Measurements from ENCODE around the gene CYP2U1.
"Not testable (repeated sequence)": the region's sequence is repeated elsewhere in the genome, so short reads cannot be mapped to it uniquely, and the experiment has no call there.

Gene CYP2U1

DNA sequence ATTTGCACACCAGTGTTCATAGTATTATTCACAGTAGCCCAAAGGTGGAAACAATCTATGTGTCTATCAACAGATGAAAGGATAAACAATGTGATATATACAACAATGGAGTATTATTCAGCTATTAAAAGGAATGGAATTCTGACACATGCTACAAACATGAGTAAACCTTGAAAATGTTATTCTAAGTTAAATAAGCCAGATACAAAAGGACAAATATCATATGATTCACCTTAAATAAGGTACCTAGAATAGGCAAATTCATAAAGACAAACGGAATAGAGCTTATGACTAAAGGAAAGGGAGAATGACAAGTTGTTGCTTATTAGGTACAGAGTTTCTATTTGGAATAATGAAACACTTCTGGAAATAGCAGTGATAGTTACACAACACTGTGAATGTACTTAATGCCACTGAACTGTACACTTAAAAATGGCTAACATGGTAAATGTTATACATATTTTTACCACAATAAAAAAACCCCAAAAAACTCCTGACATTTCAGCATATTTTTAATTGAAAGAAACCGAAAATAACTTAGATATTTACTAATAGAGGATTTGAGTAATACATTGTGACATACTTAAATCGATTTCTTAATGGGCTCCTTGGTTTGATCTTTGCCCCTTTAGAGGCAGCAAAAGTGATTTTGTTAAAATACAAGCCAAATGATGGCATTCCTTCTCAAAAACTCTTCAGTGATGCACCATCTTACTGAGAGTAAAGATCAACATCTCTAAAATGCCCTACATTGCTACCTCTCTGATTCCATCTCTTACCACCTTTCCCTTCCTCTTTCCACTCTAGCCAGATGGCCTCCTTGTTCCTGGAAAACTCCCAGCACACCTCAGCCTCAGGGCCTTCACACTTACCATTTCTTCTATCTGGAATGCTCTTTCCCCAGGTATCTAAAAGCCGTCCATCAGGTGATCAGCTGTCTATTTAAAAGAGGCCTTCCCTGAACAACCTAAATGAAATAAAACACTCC is 8.6 kb upstream of the CYP2U1 start:
- no peak for DNase-seq (ENCODE audit: low read depth)

DNA sequence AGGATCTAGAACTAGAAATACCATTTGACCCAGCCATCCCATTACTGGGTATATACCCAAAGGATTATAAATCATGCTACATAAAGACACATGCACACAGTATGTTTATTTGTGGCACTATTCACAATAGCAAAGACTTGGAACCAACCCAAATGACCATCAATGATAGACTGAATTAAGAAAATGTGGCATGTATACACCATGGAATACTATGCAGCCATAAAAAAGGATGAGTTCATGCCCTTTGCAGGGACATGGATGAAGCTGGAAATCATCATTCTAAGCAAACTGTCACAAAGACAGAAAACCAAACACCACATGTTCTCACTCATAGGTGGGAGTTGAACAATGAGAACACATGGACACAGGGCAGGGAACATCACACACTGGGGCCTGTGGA is 5.6 kb upstream of the CYP2U1 start:
- DNase-seq (ENCODE audit: low read depth): not testable (repeated sequence)

DNA sequence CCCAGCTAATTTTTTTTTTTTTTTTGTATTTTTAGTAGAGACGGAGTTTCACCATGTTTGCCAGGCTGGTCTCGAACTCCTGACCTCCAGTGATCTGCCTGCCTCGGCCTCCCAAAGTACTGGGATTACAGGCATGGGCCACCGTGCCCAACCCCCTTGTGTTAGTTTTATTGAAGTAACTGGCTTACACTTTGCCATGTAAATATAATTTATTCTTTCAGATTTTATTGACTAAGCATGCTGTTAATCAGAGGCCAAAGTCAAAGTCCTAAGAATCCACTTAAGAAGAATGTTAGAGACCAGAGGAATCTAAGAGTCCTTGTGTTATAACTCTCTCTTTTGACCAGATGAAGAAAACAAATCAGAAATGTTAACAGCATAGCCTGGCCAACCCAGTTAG is 4.5 kb upstream of the CYP2U1 start:
- DNase-seq (ENCODE audit: low read depth): not testable (repeated sequence)

DNA sequence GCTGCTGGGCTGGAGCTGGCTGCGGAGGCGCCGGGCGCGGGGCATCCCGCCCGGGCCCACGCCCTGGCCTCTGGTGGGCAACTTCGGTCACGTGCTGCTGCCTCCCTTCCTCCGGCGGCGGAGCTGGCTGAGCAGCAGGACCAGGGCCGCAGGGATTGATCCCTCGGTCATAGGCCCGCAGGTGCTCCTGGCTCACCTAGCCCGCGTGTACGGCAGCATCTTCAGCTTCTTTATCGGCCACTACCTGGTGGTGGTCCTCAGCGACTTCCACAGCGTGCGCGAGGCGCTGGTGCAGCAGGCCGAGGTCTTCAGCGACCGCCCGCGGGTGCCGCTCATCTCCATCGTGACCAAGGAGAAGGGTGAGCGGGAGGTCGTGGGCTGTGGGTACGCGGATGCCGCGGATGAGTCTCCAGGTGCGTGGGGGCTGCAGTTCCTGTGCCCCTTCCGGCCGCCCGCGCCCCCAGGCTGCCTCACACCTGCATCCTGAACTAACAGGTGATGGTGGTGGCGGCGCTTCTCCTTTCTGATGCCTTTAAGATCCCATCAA is 499 bp downstream of the CYP2U1 start:
- peak; percentile 15 for DNase-seq (ENCODE audit: low read depth)

DNA sequence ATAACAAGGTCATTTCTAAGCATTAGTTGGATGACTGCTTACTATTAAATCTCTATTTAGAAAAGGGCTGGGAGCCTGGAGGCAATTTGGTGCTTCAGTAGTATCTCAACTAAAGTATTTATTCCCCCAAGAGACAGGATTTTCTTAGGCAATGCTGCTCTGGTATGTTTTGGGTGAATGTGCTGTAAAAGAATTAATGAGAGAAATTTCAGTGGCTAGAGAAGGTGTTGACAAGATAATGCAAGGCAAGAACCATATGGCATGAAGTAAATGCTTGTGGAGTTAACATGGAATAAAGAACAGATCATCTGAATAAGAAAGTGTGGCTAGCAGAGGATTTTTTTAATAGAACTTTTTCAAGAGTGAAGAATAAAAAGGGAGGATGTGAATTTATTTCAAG is 3.9 kb downstream of the CYP2U1 start:
- DNase-seq (ENCODE audit: low read depth): no peak

DNA sequence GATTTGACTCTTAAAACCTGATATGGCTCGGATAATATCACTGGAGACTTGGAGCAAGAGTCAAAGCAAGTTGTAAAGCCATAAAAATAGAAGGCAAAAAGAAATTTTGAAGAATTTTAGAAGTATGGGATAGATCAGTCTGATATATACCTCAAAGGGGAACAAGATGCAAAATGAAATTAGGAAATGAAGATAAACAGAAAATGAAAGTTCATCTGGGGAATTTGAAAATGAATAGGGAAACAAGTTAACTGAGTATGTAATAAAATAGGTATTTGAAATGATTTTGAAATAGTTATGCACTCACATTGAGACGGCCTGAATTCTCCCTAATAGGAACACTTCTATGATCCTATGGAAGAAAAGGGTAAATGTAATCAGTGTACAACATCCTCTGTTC is 5.7 kb downstream of the CYP2U1 start:
- DNase-seq (ENCODE audit: low read depth): no peak

DNA sequence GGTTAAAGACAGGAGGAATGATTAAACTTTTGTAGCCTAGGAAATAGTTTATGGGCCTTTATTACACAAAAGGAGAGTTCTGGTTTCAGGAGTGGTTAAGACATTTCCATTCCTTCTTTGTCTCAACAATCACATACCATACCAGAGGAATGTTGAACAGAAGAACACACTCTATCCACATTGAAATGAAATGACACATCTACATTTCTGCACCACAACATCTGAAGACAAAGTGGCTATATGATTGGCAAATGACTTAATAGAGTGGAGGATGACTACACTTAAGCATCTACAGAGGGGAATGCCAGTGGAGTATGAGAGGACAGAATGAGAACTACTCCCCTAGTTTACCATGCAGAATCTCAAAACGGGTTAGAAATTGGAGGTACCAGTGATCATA is 8.0 kb downstream of the CYP2U1 start:
- no peak for DNase-seq (ENCODE audit: low read depth)

DNA sequence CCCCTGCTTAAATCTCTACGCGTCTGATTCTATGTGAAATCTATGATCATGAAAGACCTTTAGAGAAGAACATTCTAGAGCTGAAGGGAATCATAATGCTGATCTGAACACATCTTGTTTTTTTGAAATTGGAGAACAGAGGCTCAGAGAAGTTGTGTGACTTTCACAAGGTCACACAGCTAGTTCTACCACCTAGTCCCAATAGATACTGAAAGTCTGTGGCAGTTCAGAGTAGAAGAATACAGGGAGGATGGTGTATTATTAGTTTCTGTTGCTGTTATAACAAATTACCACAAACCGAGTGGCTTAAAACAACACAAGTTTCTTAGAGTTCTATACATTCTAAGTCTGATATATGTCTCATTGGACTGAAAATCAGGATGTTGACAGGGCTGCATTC is 14.5 kb downstream of the CYP2U1 start:
- no peak for DNase-seq (ENCODE audit: low read depth)

DNA sequence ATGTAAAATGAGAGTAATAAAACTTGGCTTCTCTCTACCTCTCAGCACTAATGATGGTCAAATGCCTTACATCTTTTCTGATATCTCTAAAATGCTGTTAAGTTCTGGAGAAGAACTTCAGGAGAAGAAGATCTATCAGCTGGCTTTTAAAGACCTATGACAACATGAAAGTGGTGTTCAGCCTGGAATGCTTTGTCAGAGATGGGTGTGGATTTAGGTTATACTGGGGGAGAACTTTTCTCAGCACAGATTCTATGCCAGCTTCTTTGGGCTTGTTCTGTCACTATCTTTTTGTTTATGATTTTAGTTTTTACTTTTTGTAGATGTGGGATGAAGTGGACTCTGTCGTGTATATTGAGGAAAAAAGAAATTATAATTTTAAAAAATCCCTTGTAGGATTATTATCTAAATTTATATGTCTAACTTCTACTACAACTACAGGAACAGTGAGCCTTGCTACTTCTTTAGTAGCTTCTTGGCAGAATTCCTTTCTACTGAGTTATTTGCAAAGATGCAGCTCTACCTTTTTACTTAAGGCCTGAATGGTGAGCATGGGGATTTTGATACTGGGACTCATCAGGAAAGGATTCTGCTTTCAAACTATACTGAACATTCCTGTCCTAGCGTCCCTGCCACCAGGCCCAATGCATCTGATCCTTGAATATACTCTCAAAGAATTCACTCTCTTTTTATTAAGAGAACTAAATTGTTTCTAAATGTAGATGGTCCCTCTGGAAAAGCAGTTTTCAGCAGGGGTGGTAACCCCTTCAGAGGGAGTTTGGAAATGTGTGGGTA is 19.6 kb downstream of the CYP2U1 start:
- DNase-seq (ENCODE audit: low read depth): no peak

DNA sequence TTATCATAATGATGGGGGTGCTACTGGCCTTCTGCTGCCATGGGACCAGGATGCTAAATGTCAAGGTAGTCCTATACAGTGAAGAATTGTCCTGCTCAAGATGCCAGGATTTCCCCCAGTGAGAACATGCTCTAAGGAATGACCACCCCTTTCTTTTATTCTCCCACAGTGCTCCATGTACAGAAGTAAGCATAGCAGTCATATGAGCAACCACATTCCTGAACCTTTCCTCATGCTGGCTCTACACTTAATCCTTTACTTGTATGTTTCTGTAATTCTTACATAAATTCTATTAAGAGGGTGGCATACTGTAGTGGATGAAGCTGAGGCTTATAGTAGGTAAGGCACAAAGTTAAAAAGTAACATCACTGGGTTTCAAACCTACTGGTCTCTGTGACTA is 20.2 kb downstream of the CYP2U1 start:
- no peak for DNase-seq (ENCODE audit: low read depth)

DNA sequence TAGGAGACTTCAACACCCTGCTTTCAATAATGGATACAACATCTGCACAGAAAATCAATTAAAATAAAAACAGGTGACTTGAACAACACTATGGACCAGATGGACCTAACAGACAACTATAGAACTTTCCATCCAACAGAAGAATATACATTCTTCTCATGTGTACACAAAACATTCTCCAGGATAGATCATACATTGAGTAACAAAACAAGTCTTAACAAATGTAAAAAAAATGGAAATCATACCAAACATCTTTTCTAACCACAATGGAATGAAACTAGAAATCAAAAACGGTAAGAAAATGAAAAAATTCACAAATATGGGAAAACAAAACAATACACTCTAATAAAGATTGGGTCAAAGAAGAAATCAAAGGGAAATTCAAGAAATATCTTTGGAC is 24.7 kb downstream of the CYP2U1 start:
- DNase-seq (ENCODE audit: low read depth): no peak

DNA sequence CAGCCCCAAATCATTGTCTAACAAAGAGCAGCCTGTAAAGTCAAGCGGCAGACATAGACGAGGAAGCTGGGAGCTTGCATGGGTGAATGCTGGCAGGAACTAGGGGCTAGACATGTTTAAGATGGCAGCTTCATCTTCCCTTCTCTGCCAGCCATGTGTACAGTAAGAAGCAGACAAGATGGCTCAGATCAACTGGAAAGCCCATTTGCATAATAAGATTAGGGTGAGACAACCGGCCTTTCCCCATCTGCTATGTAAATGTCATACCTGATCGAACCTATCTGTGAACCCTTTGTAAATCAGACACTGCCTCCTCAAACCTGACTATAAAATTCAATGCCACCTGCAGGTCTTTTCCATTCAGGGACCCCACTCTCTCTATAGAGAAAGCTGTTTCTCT is 35.6 kb downstream of the CYP2U1 start:
- DNase-seq (ENCODE audit: low read depth): no peak

DNA sequence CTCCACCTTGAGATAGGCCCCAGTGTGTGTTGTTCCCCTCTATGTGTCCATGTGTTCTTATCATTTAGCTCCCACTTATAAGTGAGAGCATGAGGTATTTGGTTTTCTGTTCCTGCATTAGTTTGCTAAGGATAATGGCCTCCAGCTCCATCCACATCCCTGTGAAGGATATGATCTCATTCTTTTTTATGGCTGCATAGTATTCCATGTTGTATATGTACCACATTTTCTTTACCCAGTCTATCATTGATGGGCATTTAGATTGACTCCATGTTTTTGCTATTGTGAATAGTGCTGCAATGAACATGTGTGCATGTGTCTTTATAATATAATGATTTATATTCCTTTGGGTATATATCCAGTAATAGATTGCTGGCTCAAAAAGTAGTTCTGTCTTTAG is 36.2 kb downstream of the CYP2U1 start:
- DNase-seq (ENCODE audit: low read depth): not testable (repeated sequence)

DNA sequence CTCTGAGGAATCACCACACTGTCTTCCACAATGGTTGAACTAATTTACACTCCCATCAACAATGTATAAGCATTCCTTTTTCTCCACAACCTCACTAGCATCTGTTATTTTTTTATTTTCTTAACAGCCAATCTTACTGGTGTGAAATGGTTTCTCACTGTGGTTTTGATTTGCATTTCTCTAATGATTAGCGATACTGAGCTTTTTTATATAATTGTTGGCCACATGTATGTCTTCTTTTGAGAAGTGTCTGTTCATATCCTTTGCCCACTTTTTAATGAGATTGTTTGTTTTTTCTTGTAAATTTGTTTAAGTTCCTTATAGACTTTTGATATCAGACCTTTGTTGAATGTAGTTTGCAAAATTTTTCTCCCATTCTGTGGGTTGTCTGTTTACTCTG is 36.6 kb downstream of the CYP2U1 start:
- DNase-seq (ENCODE audit: low read depth): not testable (repeated sequence)

DNA sequence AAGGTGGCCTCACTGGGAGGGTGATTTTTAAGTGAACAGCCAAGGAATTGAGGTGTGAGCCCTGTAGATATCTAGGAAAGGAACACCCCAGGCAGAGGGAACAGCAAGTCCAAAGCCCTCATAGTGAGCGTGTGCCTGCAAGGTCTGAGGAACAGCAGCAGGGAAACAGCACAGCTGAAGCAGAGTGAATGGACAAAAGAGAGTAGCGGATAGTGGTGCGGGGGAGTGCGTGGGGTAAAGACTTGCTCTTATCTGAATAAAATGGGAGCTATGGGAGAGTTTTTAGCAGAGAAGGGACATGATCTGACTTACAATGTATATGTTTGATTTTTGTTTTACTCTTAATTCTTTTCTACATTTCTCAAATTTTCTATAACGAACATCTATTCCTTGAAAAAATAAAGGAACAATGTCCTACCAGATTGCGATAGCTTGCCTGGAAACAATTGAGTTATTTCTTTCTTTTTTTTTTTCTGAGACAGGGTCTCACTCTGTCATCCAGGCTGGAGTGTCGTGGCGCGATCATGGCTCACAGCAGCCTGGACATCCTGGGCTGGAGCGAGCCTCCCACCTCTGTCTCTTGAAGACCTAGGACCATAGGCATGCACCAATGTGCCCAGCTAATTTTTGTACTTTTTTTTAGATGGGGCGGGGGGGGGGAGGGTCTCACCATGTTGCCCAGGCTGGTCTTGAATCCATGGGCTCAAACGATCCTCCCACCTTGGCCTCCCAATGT is 38.9 kb downstream of the CYP2U1 start:
- DNase-seq (ENCODE audit: low read depth): no peak

DNA sequence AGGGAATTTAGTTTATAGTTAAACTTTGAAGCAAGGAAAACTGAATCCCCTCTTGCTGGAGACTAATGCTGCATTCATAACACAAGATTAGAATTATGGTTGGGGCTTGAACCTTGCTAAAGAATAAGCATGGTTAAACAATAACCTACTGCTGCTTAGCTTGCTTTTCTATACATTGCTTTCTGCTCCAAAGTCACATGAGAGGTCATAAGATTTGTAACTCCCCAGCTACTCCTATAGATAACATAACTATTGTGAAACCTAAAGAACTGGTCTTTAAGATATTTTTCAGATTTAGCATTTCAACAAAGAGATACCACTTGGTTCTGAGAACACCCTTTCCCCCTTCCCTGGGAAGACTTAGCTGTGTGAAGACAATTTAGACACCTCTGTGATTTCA is 41.3 kb downstream of the CYP2U1 start:
- no peak for DNase-seq (ENCODE audit: low read depth)

DNA sequence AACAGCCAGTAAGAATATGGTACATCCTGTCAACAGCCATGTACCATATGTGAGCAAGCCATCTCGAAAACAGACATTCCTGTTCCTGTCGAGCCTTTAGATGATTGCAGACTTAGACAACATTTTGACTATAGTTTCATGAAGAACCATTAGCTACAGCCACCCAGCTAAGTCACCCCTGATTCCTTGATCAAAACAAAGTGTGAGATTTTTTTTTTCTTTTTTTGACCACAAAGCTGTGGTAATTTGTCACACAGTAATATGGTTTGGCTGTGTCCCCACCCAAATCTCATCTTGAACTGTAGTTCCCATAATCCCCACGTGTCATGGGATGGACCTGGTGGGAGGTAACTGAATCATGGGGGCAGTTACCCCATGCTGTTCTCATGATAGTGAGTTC is 43.2 kb downstream of the CYP2U1 start:
- no peak for DNase-seq (ENCODE audit: low read depth)

DNA sequence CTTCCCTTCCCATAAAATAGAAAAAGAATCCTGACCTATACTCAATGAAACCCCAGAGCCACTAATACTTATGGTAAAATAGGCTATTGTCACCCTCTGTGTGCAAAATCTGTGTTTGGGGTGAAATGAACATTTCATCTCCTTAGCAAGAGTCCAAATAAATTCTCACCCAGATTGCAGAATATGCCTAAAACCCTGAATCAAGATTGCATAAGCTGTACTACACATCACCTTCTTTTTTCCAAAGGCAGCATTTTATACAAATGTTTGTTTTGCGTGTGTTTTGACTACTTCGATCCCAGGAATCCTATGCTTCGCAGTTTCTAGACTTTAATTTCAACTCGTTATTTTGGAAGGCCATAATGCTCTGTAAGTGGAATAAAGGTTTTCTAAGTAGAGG is 46.1 kb downstream of the CYP2U1 start:
- DNase-seq (ENCODE audit: low read depth): no peak

DNA sequence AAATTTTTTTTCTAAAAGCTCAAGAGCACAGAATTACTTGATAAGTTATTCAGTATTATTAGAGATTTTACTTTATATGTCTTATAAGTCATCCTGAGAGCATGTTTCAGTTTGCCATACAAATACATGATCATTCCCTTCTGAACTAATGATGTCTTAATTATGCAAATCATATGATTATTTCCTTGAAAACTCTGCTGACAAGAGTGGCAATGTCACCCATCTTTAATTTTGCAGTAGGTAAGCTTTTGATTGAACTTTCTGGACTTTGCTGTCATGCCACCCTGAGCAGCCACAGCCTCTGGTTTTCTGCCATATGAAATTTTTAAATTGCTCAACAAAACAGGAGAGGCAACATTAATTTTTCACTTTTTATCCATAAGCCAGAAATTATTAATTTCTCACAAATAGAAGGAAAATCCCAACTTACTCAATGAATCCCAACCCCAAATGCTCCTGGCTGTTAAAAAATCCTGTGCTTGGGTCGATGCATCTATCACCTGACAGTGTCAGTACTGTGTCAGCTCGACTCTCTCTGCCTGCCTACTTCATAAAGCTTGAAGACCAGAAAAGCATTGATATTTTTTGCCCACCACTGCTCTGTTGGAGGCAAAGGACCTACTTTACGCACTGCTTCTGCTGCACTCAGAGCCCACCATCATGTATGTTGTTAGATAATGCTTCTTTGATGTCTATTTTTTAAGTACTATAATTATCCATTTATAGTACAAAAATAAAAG is 46.8 kb downstream of the CYP2U1 start:
- DNase-seq (ENCODE audit: low read depth): no peak

DNA sequence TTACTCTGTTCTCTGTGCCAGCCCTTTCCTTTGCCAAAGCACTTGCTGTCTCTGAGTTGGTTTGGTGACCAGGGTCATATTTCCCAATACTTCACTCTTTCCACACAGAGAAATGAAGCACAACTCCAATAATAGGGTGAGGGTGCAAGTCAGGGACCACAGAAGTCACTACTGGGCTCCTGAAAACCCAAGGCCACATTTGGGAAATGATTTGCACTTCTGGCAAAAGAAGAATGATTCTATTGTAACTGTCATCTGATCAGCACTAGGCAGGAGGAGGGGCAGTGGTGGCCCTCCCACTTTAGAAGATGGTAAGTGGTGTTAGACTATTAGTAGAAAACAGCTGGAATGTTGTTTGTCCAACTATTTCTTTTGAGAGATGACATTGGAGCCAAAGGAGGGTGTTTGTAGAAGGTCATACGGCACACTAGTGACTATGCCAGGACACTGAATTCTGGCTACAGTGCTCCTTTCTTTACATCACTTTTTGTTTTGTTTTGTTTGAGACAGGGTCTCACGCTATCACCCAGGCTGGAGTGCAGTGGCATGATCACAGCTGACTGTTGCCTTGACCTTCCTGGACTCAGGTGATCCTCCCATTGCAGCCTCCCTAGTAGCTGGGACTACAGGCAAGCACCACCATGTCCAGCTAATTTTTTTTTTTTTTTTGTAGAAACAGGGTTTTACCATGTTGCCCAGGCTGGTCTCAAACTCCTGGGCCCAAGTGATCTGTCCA is 47.5 kb downstream of the CYP2U1 start:
- DNase-seq (ENCODE audit: low read depth): no peak

Data from stimulated activated CD8-positive, alpha-beta memory T cell treated with anti-CD3 and anti-CD28 coated beads, Interleukin-4, amount 100 ng/mL, for 24 hours (primary cell).